Camera-type eye (tissue), 1 donor: ENCODE results near the gene NRSN1. TPM values are rescaled to one million over a fixed set of nuclear protein-coding genes. Genes with fewer than 3 reads are reported as not detected.

ENCODE experiments used
- total RNA-seq: library from RNA; depleted of rRNA; stranded (reverse); fragments of >200 nt; gene quantifications from one replicate; pipeline ENCODE4 v1.2.3, GENCODE V29; 2014

The NRSN1 gene
- 12.5 TPM for total RNA-seq

GRCh38 chr6:24125980-24126379 lies at the start of gene NRSN1:
Gene NRSN1 (plus strand): TSS chr6:24126215. CDS start chr6:24134328, 8,113 bp downstream.

Other genes starting within 250 kb of the NRSN1 start
- 5.9 TPM for gene DCDC2, start 231.8 kb downstream of the NRSN1 start, total RNA-seq